DOHH2 (cell line): Measurements from ENCODE around the gene KCNJ6.

Source experiments
- H3F3A ChIP-seq: fragments of 200-600 bp; sonication (generic), shearing (Covaris generic); 2 replicates; pipeline ENCODE4 v1.6.0; 2016; ENCODE audit warnings: antibody characterized with exemption, mild to moderate bottlenecking; ENCODE audit not compliant: control insufficient read depth, insufficient read depth
- H3K27ac ChIP-seq: fragments of 200-600 bp; sonication (generic); 2 replicates; pipeline ENCODE4 v1.5.1; 2014; ENCODE audit warnings: low read depth, mild to moderate bottlenecking, low read length, moderate library complexity
- H3K27me3 ChIP-seq: fragments of 200-600 bp; sonication (generic); 2 replicates; pipeline ENCODE4 v1.6.1; 2014; ENCODE audit warnings: mild to moderate bottlenecking, low read length, mixed read lengths; ENCODE audit not compliant: control insufficient read depth
- H3K36me3 ChIP-seq: fragments of 200-600 bp; sonication (generic); 2 replicates; pipeline ENCODE4 v1.6.1; 2014; ENCODE audit warnings: mild to moderate bottlenecking, low read length, moderate library complexity, mixed read lengths; ENCODE audit not compliant: control insufficient read depth
- H3K4me1 ChIP-seq: fragments of 200-600 bp; sonication (generic); 2 replicates; pipeline ENCODE4 v1.6.1; 2014; ENCODE audit warnings: mild to moderate bottlenecking, low read length, mixed read lengths; ENCODE audit not compliant: control insufficient read depth
- H3K4me2 ChIP-seq: fragments of 200-600 bp; sonication (generic); 2 replicates; pipeline ENCODE4 v1.6.0; 2014; ENCODE audit warnings: mild to moderate bottlenecking, low read length, moderate library complexity
- H3K4me3 ChIP-seq: fragments of 200-600 bp; sonication (generic); 2 replicates; pipeline ENCODE4 v1.5.1; 2014; ENCODE audit warnings: mild to moderate bottlenecking, low read length, mixed read lengths
- H3K79me2 ChIP-seq: fragments of 200-600 bp; sonication (generic); 2 replicates; pipeline ENCODE4 v1.6.1; 2014; ENCODE audit warnings: mild to moderate bottlenecking, low read length, mixed read lengths; ENCODE audit not compliant: control insufficient read depth
- H3K9me2 ChIP-seq: fragments of 200-600 bp; sonication (generic); replicated peaks from 2 replicates; pipeline ENCODE4 v1.6.1; 2014; ENCODE audit warnings: mild to moderate bottlenecking, low read length, mixed read lengths; ENCODE audit not compliant: control insufficient read depth
- H3K9me3 ChIP-seq: fragments of 200-600 bp; sonication (generic); 2 replicates; pipeline ENCODE4 v1.6.1; 2014; ENCODE audit warnings: antibody characterized with exemption, low read length, mixed read lengths; ENCODE audit not compliant: control insufficient read depth, insufficient read depth
- H4K20me1 ChIP-seq: fragments of 200-600 bp; sonication (generic); 2 replicates; pipeline ENCODE4 v1.6.0; 2014; ENCODE audit warnings: low read depth, mild to moderate bottlenecking, antibody characterized with exemption, low read length, moderate library complexity; ENCODE audit not compliant: control insufficient read depth, insufficient read depth
- CTCF ChIP-seq: fragments of 200-600 bp; sonication (generic); IDR thresholded peaks from one replicate; pipeline ENCODE4 v1.5.1; 2014; ENCODE audit warnings: antibody characterized with exemption, mild to moderate bottlenecking, low read depth, low read length; ENCODE audit not compliant: poor library complexity, severe bottlenecking
- EZH2phosphoT487 ChIP-seq: fragments of 200-600 bp; sonication (generic); IDR thresholded peaks from 2 replicates; pipeline ENCODE4 v1.6.1; 2017; ENCODE audit warnings: borderline replicate concordance, mild to moderate bottlenecking, antibody characterized with exemption, low read length, moderate library complexity, mixed read lengths

KCNJ6 gene

GRCh38 chr21:37849506-37850102, 66.7 kb downstream of the KCNJ6 start:
- Histone ChIP-seq H4K20me1 (no peaks in the 10 kb centered on the region), H3K79me2 (no peaks in the 10 kb centered on the region), H3K4me3 (no peak overlapping the region), H3K4me1 (no peaks in the 10 kb centered on the region), H3K36me3 (no peaks in the 10 kb centered on the region), H3K9me2 (no peaks in the 10 kb centered on the region), H3K27me3 (no peaks in the 10 kb centered on the region), H3K27ac (no peak overlapping the region), H3K9me3 (peaks cover 4% of the 10 kb centered on the region; the same call in 1 of the 2 replicates), H3K4me2 (no peak overlapping the region), H3F3A (no peaks in the 10 kb centered on the region)
- TF ChIP-seq EZH2phosphoT487 (no peak), CTCF (no peak)

- no peaks in the 10 kb centered on the region for H3K79me2 ChIP-seq
- H3F3A ChIP-seq, result no peaks in the 10 kb centered on the region
- H3K9me2 ChIP-seq, result no peaks in the 10 kb centered on the region
- H3K27me3 ChIP-seq, result no peaks in the 10 kb centered on the region
- no peaks in the 10 kb centered on the region for H4K20me1 ChIP-seq
- H3K4me3 ChIP-seq, result no peak overlapping the region
- no peak overlapping the region for H3K4me2 ChIP-seq
- H3K27ac ChIP-seq, result no peak overlapping the region
- TF ChIP-seq EZH2phosphoT487 (no peak), CTCF (no peak)
- no peaks in the 10 kb centered on the region for H3K4me1 ChIP-seq
- H3K9me3 ChIP-seq, result peaks cover 4% of the 10 kb centered on the region; the same call in 1 of the 2 replicates
- no peaks in the 10 kb centered on the region for H3K36me3 ChIP-seq
Measured at GRCh38 chr21:37848721-37849490, 67.4 kb downstream of the KCNJ6 start.

- Histone ChIP-seq H4K20me1 (no peaks in the 10 kb centered on the region), H3K27ac (no peak overlapping the region), H3K4me1 (no peaks in the 10 kb centered on the region), H3K4me2 (no peak overlapping the region), H3K9me3 (no peaks in the 10 kb centered on the region; the same call in 1 of the 2 replicates), H3K27me3 (no peaks in the 10 kb centered on the region), H3K9me2 (no peaks in the 10 kb centered on the region), H3F3A (no peaks in the 10 kb centered on the region), H3K36me3 (no peaks in the 10 kb centered on the region), H3K79me2 (no peaks in the 10 kb centered on the region), H3K4me3 (no peak overlapping the region)
- TF ChIP-seq EZH2phosphoT487 (no peak), CTCF (no peak)
Measured at GRCh38 chr21:37845535-37845934, 70.7 kb downstream of the KCNJ6 start.
